ENCODE measurements around the gene MTM1. TPM values are rescaled to one million over a fixed set of nuclear protein-coding genes. Genes with fewer than 3 reads are reported as not detected.

MTM1 gene
- total RNA-seq, 1 experiment from 2014 or later = 6.4 TPM

- no peak overlapping the region for H4K5ac ChIP-seq (ENCODE audit: insufficient read length, low read depth, low read length)
- no peak overlapping the region for H3K18ac ChIP-seq (ENCODE audit: insufficient read length, low read depth, low read length)
- H4K91ac ChIP-seq (ENCODE audit: insufficient read length, low read depth, low read length) = no peak overlapping the region
- no peak overlapping the region for H3K9ac ChIP-seq (ENCODE audit: extremely low read depth, insufficient read length, low read length)
- DNase-seq = no peak
- H3K9me3 ChIP-seq (ENCODE audit: control insufficient read depth, low read depth, low read length) = peaks cover 3% of the 10 kb centered on the region
- no peak overlapping the region for H3T11ph ChIP-seq (ENCODE audit: low read length)
- no peaks in the 10 kb centered on the region for H3K79me1 ChIP-seq (ENCODE audit: insufficient read depth, low read depth, low read length, poor library complexity, severe bottlenecking)
- H3K4ac ChIP-seq (ENCODE audit: low read depth, low read length) = no peak overlapping the region
- H2AFZ ChIP-seq (ENCODE audit: low read length) = no peak overlapping the region
- Mint-ChIP-seq H3K36me3 (ENCODE audit: insufficient read depth in 1 of 3, low read depth in 3 of 3) (peaks cover 9 to 16% (median 9%) of the 10 kb centered on the region in 3 experiments), H3K9me3 (peaks cover 56 to 60% of the 10 kb centered on the region in 2 experiments), H3K4me3 (no peak overlapping the region), H3K27ac (no peak overlapping the region), H3K27me3 (ENCODE audit: low read depth) (no peaks in the 10 kb centered on the region; the same call in 1 of the 2 replicates), H3K4me1 (no peaks in the 10 kb centered on the region)
- H3K56ac ChIP-seq (ENCODE audit: insufficient read length, low read depth, low read length) = no peak overlapping the region
- H2BK120ac ChIP-seq (ENCODE audit: low read depth, low read length, poor library complexity, severe bottlenecking) = no peak overlapping the region
- no peaks in the 10 kb centered on the region for H3K23me2 ChIP-seq (ENCODE audit: insufficient read length, low read depth, low read length, poor library complexity, severe bottlenecking)
- H2BK5ac ChIP-seq (ENCODE audit: insufficient read length, low read length) = no peak overlapping the region
- TF ChIP-seq, protein P1, sequence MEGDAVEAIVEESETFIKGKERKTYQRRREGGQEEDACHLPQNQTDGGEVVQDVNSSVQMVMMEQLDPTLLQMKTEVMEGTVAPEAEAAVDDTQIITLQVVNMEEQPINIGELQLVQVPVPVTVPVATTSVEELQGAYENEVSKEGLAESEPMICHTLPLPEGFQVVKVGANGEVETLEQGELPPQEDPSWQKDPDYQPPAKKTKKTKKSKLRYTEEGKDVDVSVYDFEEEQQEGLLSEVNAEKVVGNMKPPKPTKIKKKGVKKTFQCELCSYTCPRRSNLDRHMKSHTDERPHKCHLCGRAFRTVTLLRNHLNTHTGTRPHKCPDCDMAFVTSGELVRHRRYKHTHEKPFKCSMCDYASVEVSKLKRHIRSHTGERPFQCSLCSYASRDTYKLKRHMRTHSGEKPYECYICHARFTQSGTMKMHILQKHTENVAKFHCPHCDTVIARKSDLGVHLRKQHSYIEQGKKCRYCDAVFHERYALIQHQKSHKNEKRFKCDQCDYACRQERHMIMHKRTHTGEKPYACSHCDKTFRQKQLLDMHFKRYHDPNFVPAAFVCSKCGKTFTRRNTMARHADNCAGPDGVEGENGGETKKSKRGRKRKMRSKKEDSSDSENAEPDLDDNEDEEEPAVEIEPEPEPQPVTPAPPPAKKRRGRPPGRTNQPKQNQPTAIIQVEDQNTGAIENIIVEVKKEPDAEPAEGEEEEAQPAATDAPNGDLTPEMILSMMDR (conservative IDR thresholded peaks at IDR 0.05) = no peak
- H2BK15ac ChIP-seq (ENCODE audit: low read depth, low read length) = no peak overlapping the region
- no peak overlapping the region for H2AK5ac ChIP-seq (ENCODE audit: insufficient read length, low read length)
- no peak overlapping the region for H3K4me2 ChIP-seq (ENCODE audit: insufficient read depth, insufficient read length, low read length)
- H3K23ac ChIP-seq (ENCODE audit: insufficient read length, low read depth, low read length) = no peak overlapping the region
- no peak overlapping the region for H2BK20ac ChIP-seq (ENCODE audit: low read depth, low read length, poor library complexity, severe bottlenecking)
- H4K8ac ChIP-seq (replicated peaks; ENCODE audit: insufficient read length, low read depth, low read length) = no peak overlapping the region
- H3K27me3 ChIP-seq (ENCODE audit: insufficient read depth, low read length) = no peaks in the 10 kb centered on the region
- H3K4me1 ChIP-seq (ENCODE audit: insufficient read depth, low read length) = no peaks in the 10 kb centered on the region
- no peak overlapping the region for H3K27ac ChIP-seq (ENCODE audit: insufficient read length, low read depth, low read length)
- H3K14ac ChIP-seq (ENCODE audit: insufficient read depth, low read length) = no peak overlapping the region
- H4K20me1 ChIP-seq (ENCODE audit: control insufficient read depth, insufficient read depth, insufficient read length) = no peaks in the 10 kb centered on the region
- no peak overlapping the region for H2BK12ac ChIP-seq (ENCODE audit: insufficient read length, low read depth, low read length)
- H3K79me2 ChIP-seq (ENCODE audit: insufficient read depth, low read length) = no peaks in the 10 kb centered on the region
These were observed 41.6 kb downstream of the MTM1 start for GRCh38 chrX:150610043-150610442.

Measured in H9 (cell line).